MM.1S (cell line): ENCODE measurements around the gene BEND7.

ENCODE experiments used
- DNase-seq: peaks from one replicate; pipeline ENCODE4 v3.0.0-alpha.2; 2015
- H2AFZ ChIP-seq: fragments of 300-600 bp; sonication (generic); 2 replicates; pipeline ENCODE4 v1.6.0; 2016; ENCODE audit warnings: antibody characterized with exemption, low read length
- H3F3A ChIP-seq: fragments of 300-600 bp; sonication (generic); 2 replicates; pipeline ENCODE4 v1.6.1; 2016; ENCODE audit warnings: mild to moderate bottlenecking, antibody characterized with exemption, low read length, moderate library complexity, mixed read lengths; ENCODE audit not compliant: insufficient read depth
- H3K27ac ChIP-seq: fragments of 300-600 bp; sonication (generic); 2 replicates; pipeline ENCODE4 v1.5.1; 2016; ENCODE audit warnings: mild to moderate bottlenecking, low read length
- H3K27me3 ChIP-seq: fragments of 300-600 bp; sonication (generic); replicated peaks from 2 replicates; pipeline ENCODE4 v1.6.0; 2016; ENCODE audit warnings: low read length; ENCODE audit not compliant: insufficient read depth
- H3K36me3 ChIP-seq: fragments of 300-600 bp; sonication (generic); replicated peaks from 2 replicates; pipeline ENCODE4 v1.6.1; 2016; ENCODE audit warnings: mild to moderate bottlenecking, low read length, mixed read lengths; ENCODE audit not compliant: insufficient read depth
- H3K4me1 ChIP-seq: fragments of 300-600 bp; sonication (generic); 2 replicates; pipeline ENCODE4 v1.6.1; 2016; ENCODE audit warnings: low read length, mixed read lengths
- H3K4me2 ChIP-seq: fragments of 300-600 bp; sonication (generic); 2 replicates; pipeline ENCODE4 v1.6.0; 2016; ENCODE audit warnings: low read depth, low read length
- H3K4me3 ChIP-seq: fragments of 300-600 bp; sonication (generic); 2 replicates; pipeline ENCODE4 v1.5.1; 2016; ENCODE audit warnings: low read length, mixed read lengths
- H3K79me2 ChIP-seq: fragments of 300-600 bp; sonication (generic); 2 replicates; pipeline ENCODE4 v1.6.1; 2016; ENCODE audit warnings: mixed run types, low read length, mixed read lengths
- H3K9ac ChIP-seq: fragments of 300-600 bp; sonication (generic); 2 replicates; pipeline ENCODE4 v1.6.1; 2016; ENCODE audit warnings: low read length, mixed read lengths
- H3K9me2 ChIP-seq: fragments of 300-600 bp; sonication (generic); replicated peaks from 2 replicates; pipeline ENCODE4 v1.6.1; 2016; ENCODE audit warnings: mild to moderate bottlenecking, low read length, mixed read lengths; ENCODE audit not compliant: insufficient read depth
- H3K9me3 ChIP-seq: fragments of 300-600 bp; sonication (generic); replicated peaks from 2 replicates; pipeline ENCODE4 v1.6.1; 2016; ENCODE audit warnings: mild to moderate bottlenecking, low read length, mixed read lengths; ENCODE audit not compliant: insufficient read depth
- H4K20me1 ChIP-seq: fragments of 300-600 bp; sonication (generic); 2 replicates; pipeline ENCODE4 v1.6.1; 2016; ENCODE audit warnings: mild to moderate bottlenecking, low read length, moderate library complexity, mixed read lengths; ENCODE audit not compliant: insufficient read depth
- EZH2 ChIP-seq: fragments of 300-600 bp; sonication (generic); optimal IDR thresholded peaks from 2 replicates; pipeline ENCODE3; 2017; ENCODE audit warnings: low read depth, mild to moderate bottlenecking, antibody characterized with exemption, low read length, mixed read lengths
- EZH2phosphoT487 ChIP-seq: fragments of 300-600 bp; sonication (generic); IDR thresholded peaks from 2 replicates; pipeline ENCODE4 v1.6.1; 2018; ENCODE audit warnings: antibody characterized with exemption, low read length
- TF ChIP-seq, protein P1 (sequence below): fragments of 300-600 bp; sonication (generic); IDR thresholded peaks from 2 replicates; pipeline ENCODE4 v1.5.1; 2016; ENCODE audit warnings: antibody characterized with exemption, low read length, mixed read lengths

BEND7 gene

DNA sequence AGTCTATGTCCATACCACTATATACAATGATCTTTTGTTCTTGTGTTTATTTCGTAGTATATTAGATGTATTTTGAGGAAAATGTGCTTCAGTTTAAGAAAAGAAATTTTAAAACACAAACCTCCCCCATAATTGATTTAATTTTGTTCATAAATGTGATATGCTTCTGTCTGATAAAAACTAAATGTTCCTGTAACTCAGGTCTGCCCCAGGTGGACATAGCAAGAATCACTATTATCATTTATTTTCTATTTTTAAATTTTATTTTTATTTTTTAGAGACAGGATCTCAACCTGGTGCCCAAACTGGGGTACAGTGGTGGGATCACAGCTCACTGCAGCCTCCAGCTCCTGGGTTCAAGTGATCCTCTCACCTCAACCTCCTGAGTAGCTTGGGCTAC, 43.2 kb downstream of the BEND7 start:
- no peak for DNase-seq

DNA sequence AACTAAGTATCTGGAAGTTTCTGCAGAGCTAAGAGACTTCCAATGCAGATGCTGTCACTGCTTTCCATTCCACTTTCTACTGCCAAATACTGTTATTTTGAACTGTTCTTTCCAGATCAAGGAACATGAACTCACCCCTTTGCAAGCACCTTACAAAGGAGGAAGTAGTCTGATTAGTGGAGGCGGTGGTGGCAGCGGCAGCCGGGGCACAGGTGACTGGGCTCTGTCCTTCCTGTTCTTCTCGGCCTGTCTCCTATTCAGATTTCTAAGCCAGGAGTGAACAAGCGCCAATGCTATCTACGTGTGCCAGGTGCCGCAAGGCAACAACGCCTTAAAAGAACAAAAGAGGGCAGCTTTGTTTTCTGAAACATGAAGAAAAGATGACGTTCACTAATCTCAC, 44.9 kb downstream of the BEND7 start:
- H3K9ac ChIP-seq, result no peak overlapping the region
- no peak overlapping the region for H3K27ac ChIP-seq
- no peak for TF ChIP-seq EZH2
- TF ChIP-seq EZH2phosphoT487, result no peak
- TF ChIP-seq, protein P1, sequence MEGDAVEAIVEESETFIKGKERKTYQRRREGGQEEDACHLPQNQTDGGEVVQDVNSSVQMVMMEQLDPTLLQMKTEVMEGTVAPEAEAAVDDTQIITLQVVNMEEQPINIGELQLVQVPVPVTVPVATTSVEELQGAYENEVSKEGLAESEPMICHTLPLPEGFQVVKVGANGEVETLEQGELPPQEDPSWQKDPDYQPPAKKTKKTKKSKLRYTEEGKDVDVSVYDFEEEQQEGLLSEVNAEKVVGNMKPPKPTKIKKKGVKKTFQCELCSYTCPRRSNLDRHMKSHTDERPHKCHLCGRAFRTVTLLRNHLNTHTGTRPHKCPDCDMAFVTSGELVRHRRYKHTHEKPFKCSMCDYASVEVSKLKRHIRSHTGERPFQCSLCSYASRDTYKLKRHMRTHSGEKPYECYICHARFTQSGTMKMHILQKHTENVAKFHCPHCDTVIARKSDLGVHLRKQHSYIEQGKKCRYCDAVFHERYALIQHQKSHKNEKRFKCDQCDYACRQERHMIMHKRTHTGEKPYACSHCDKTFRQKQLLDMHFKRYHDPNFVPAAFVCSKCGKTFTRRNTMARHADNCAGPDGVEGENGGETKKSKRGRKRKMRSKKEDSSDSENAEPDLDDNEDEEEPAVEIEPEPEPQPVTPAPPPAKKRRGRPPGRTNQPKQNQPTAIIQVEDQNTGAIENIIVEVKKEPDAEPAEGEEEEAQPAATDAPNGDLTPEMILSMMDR, result no peak
- no peaks in the 10 kb centered on the region for H3K4me1 ChIP-seq
- H3K79me2 ChIP-seq, result no peaks in the 10 kb centered on the region
- no peaks in the 10 kb centered on the region for H3K9me2 ChIP-seq
- H3K27me3 ChIP-seq, result no peaks in the 10 kb centered on the region
- H4K20me1 ChIP-seq, result no peaks in the 10 kb centered on the region
- H2AFZ ChIP-seq, result no peak overlapping the region
- H3K9me3 ChIP-seq, result no peaks in the 10 kb centered on the region
- H3K36me3 ChIP-seq, result no peaks in the 10 kb centered on the region
- DNase-seq, result no peak
- H3F3A ChIP-seq, result no peaks in the 10 kb centered on the region
- no peak overlapping the region for H3K4me2 ChIP-seq
- H3K4me3 ChIP-seq, result no peak overlapping the region

More for the DNA sequence above, 43.2 kb downstream of the BEND7 start:
- TF ChIP-seq, protein P1, result peak; percentile 18; the same call in 1 of the 2 replicates
- TF ChIP-seq EZH2, result no peak
- no peak for TF ChIP-seq EZH2phosphoT487
- Histone ChIP-seq H3K36me3 (no peaks in the 10 kb centered on the region), H3K79me2 (no peaks in the 10 kb centered on the region), H3K27ac (no peak overlapping the region), H3K9me2 (no peaks in the 10 kb centered on the region), H2AFZ (no peak overlapping the region), H4K20me1 (no peaks in the 10 kb centered on the region), H3F3A (no peaks in the 10 kb centered on the region), H3K4me3 (no peak overlapping the region), H3K9me3 (no peaks in the 10 kb centered on the region), H3K4me2 (no peak overlapping the region), H3K4me1 (no peaks in the 10 kb centered on the region), H3K9ac (no peak overlapping the region), H3K27me3 (no peaks in the 10 kb centered on the region)

DNA sequence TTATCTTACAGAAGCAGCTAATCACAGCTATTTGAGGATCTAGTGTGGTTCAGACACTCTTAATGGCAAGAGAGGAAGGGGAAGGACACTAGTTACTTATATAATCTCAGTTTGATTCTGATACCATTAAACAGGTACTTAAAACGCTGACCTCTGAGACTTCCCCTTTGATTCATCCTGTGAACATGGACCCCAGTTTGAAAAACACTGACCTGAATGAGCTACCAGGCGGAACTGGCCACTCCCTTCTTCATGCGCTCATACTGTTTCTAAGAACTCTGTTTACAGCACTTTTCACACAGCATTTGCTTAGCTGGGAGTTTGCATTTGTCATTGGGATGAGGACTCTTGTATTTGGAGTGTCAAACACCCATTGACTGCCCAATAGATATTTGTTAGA, 45.7 kb downstream of the BEND7 start:
- no peak overlapping the region for H2AFZ ChIP-seq
- no peak overlapping the region for H3K4me2 ChIP-seq
- H3K9ac ChIP-seq, result no peak overlapping the region
- no peaks in the 10 kb centered on the region for H3K27me3 ChIP-seq
- TF ChIP-seq EZH2 (no peak), EZH2phosphoT487 (no peak)
- TF ChIP-seq, protein P1, result no peak
- H3K27ac ChIP-seq, result no peak overlapping the region
- H3K4me1 ChIP-seq, result no peaks in the 10 kb centered on the region
- no peaks in the 10 kb centered on the region for H3K36me3 ChIP-seq
- H3K79me2 ChIP-seq, result no peaks in the 10 kb centered on the region
- H3K4me3 ChIP-seq, result no peak overlapping the region
- no peak for DNase-seq
- no peaks in the 10 kb centered on the region for H4K20me1 ChIP-seq
- H3F3A ChIP-seq, result no peaks in the 10 kb centered on the region
- H3K9me3 ChIP-seq, result no peaks in the 10 kb centered on the region
- H3K9me2 ChIP-seq, result no peaks in the 10 kb centered on the region
